ENCODE data around the gene MMP26. TPM values are rescaled to one million over a fixed set of nuclear protein-coding genes. Genes with fewer than 3 reads are reported as not detected.

MMP26 gene
- total RNA-seq, 1 donor from 2014 or later = not detected

DNA sequence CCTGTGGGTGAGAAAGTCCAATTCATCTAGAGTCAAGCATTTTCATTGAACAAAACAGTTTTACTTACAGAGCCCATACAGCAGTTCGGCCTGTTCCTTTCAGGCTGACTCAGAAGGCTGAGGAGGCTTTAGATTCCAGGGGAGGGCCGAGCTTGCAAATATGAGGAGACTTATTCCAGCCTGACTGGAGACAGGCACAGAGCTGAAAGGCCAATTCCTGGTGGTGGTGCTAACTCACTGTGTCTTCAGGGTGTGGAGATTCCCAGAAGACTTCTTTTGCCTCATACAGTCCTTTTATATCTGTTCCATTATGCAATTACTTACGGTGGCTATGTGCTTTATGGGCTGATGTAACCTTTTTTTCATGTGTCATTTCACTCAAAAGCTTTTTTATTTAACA lies 7.0 kb upstream of the MMP26 start, which contains the start of gene OR51E2:
OR51E2 (minus strand) TSS at position 269 of the 400 bp plus-strand sequence. CDS start 15,142 bp downstream, outside the sequence.
- no peak for ATAC-seq (ENCODE audit: low read depth)
- no peak for DNase-seq
- no peak within 1 kb of the TSS for H3K27ac Mint-ChIP-seq
- no peaks in the 10 kb centered on the region for H3K4me1 Mint-ChIP-seq
- H3K27me3 Mint-ChIP-seq = peaks cover 3% of the 10 kb centered on the region
- no peak within 1 kb of the TSS for H3K4me3 Mint-ChIP-seq
- intact Hi-C loops (cut with micrococcal nuclease) = no loop called here
- no peaks in the 10 kb centered on the region for H3K36me3 Mint-ChIP-seq (ENCODE audit: low read depth)
- TF ChIP-seq, protein P1, sequence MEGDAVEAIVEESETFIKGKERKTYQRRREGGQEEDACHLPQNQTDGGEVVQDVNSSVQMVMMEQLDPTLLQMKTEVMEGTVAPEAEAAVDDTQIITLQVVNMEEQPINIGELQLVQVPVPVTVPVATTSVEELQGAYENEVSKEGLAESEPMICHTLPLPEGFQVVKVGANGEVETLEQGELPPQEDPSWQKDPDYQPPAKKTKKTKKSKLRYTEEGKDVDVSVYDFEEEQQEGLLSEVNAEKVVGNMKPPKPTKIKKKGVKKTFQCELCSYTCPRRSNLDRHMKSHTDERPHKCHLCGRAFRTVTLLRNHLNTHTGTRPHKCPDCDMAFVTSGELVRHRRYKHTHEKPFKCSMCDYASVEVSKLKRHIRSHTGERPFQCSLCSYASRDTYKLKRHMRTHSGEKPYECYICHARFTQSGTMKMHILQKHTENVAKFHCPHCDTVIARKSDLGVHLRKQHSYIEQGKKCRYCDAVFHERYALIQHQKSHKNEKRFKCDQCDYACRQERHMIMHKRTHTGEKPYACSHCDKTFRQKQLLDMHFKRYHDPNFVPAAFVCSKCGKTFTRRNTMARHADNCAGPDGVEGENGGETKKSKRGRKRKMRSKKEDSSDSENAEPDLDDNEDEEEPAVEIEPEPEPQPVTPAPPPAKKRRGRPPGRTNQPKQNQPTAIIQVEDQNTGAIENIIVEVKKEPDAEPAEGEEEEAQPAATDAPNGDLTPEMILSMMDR (IDR thresholded peaks at IDR 0.05) = no peak
- CTCF ChIA-PET = no interaction called here
- POLR2A ChIA-PET = no interaction called here
- H3K9me3 Mint-ChIP-seq = no peaks in the 10 kb centered on the region

DNA sequence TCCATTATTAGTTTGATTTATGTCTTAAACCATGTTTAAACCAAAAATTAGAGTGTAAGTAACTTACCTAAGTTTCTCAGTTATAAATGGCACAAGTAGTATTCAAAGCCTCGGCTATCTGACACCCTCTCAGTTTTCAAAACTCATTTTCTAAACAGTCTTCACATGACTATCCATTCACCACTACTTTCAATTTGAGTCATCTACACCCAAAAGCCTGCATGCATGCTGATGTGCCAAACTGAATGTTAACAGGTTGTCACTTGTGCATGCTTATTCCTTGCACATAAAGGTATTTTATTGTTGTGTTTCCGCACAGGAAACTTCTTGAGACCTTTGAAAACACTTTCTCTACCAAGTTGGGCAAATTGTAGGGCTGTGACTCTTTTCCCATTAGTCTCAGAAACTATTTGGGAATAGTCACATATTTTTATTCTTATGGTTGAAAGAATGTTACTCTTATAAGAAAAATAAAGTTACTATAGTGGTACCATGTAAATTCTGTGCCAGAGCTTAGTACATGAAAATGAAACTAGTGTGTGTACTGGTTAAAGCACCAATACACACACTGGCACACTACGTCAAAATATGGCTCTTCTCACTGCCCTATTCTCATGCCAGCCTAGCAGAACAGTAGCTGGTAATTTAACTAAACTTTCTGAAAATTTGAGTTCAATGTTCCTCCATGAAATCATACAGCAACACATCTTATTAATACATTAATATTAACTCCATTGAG lies 4.7 kb upstream of the MMP26 start:
- Mint-ChIP-seq H3K4me3 (no peak overlapping the region), H3K4me1 (no peaks in the 10 kb centered on the region), H3K27ac (no peak overlapping the region), H3K9me3 (no peaks in the 10 kb centered on the region), H3K36me3 (ENCODE audit: low read depth) (no peaks in the 10 kb centered on the region), H3K27me3 (peaks cover 3% of the 10 kb centered on the region)
- CTCF ChIA-PET = no interaction called here
- DNase-seq (no peak), ATAC-seq (ENCODE audit: low read depth) (no peak)
- POLR2A ChIA-PET = no interaction called here
- TF ChIP-seq, protein P1 (IDR thresholded peaks at IDR 0.05) = no peak
- intact Hi-C loops (cut with micrococcal nuclease) = no loop called here

DNA sequence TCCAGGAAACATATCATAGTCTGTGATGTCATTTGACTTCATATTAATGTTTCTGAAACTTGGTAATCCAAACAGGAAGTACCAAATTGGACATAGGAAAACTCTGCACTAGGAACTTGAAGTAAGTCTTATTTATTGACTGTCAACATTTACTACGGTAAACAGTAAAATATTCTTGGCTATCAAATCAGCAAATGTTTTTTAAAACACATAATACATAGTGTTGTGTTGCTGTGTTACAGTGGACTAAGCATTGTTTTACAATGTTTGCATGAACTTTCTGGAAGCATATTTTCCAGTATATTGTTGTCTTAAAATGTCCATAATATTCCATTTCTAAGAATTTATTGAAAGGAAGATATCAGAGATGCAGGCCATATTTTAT lies 4.2 kb upstream of the MMP26 start:
- Mint-ChIP-seq H3K4me3 (no peak overlapping the region), H3K27ac (no peak overlapping the region)
- intact Hi-C loops (cut with micrococcal nuclease) = no loop called here

DNA sequence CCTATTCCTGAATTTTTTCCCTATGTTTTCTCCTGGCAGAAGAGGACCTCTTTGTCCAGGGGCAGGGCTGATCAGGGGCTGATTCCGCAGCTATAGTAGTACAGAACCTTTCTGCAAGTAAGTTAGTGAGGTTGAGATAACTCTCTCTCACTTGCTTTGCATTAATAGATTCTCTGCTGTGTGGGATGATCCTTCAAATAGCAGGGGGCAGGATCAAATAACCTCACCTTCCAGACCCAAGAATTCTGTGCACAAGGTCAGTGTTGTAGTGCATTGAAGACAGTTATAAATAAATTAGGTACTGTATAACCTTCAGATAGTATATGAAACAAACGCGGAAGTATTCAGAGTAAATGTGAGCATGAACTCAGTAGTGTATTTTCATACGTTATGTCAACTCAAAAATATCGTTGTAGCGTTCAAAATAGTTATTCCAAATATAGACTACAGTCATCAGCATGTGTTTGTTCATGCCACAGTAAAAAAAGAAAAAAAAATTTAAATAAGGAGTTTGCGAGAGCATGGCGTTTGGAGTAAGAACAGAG lies 278 bp downstream of the MMP26 start:
- ATAC-seq (ENCODE audit: low read depth) (no peak), DNase-seq (no peak)
- ChIA-PET CTCF (no interaction called here), POLR2A (no interaction called here)
- intact Hi-C loops (cut with micrococcal nuclease) = no loop called here
- TF ChIP-seq, protein P1 (IDR thresholded peaks at IDR 0.05) = no peak
- Mint-ChIP-seq H3K4me3 (no peak overlapping the region), H3K27ac (no peak overlapping the region), H3K27me3 (peaks cover 6% of the 10 kb centered on the region), H3K4me1 (no peaks in the 10 kb centered on the region), H3K9me3 (no peaks in the 10 kb centered on the region), H3K36me3 (ENCODE audit: low read depth) (no peaks in the 10 kb centered on the region)

More for the DNA sequence above, 4.2 kb upstream of the MMP26 start:
- Mint-ChIP-seq H3K27me3 (peaks cover 5% of the 10 kb centered on the region), H3K4me1 (no peaks in the 10 kb centered on the region), H3K36me3 (ENCODE audit: low read depth) (no peaks in the 10 kb centered on the region), H3K9me3 (no peaks in the 10 kb centered on the region)
- ChIA-PET POLR2A (no interaction called here), CTCF (no interaction called here)
- ATAC-seq (ENCODE audit: low read depth) (no peak), DNase-seq (no peak)
- TF ChIP-seq, protein P1 (IDR thresholded peaks at IDR 0.05) = no peak

DNA sequence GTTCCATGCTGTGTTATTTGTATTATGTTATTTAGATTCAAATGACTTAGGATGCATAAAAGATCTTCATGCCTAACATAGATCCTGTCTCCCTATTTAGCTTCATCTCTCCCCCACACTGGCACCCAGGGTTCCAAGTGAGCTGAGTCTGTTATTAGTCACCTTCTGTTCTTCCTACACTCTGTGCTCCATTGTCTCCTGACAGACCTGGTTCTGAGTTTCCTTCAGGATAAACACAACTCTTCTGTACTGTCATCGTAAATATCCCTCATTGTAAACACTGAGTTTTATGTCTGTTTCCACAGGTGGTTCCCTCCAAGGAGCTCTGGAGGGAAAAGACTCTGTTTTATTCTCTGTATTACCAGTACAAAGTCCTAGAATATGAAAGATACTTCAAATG lies 8.7 kb downstream of the MMP26 start:
- TF ChIP-seq, protein P1 (IDR thresholded peaks at IDR 0.05) = no peak
- Mint-ChIP-seq H3K27ac (no peak overlapping the region), H3K4me1 (no peaks in the 10 kb centered on the region), H3K27me3 (peaks cover 5% of the 10 kb centered on the region), H3K9me3 (no peaks in the 10 kb centered on the region), H3K36me3 (ENCODE audit: low read depth) (no peaks in the 10 kb centered on the region), H3K4me3 (no peak overlapping the region)
- ChIA-PET POLR2A (no interaction called here), CTCF (no interaction called here)
- ATAC-seq (ENCODE audit: low read depth) (no peak), DNase-seq (no peak)
- intact Hi-C loops (cut with micrococcal nuclease) = no loop called here

Measured in activated B cell treated with CpG ODN at 0.5 μM for 24 hours (primary cell).